NCI-H1436 (cell line): ENCODE measurements around the gene CLVS2.

ENCODE experiments used
- DNase-seq: peaks from one replicate; lab custom pipeline; 2025; lab: John Stamatoyannopoulos, UW

The CLVS2 gene

GRCh38 chr6:122995921-122996793 lies at the start of gene CLVS2:
CLVS2 (plus strand) TSS chr6:122996235; CDS start chr6:122997778, 1,543 bp downstream.
- DNase-seq: peak; percentile 83

- peak; percentile 11 for DNase-seq
These were observed 48.7 kb upstream of the CLVS2 start for GRCh38 chr6:122947355-122947754.

- DNase-seq: no peak
These were observed 42.3 kb upstream of the CLVS2 start for GRCh38 chr6:122953766-122954165.

- no peak for DNase-seq
These were observed 39.7 kb upstream of the CLVS2 start for GRCh38 chr6:122956376-122956775.

GRCh38 chr6:122962000-122962624 lies 33.9 kb upstream of the CLVS2 start:
- no peak for DNase-seq

GRCh38 chr6:122969999-122970533 lies 26.0 kb upstream of the CLVS2 start:
- DNase-seq: no peak

GRCh38 chr6:122977180-122977579 lies 18.9 kb upstream of the CLVS2 start:
- no peak for DNase-seq

GRCh38 chr6:122984393-122984792 lies 11.6 kb upstream of the CLVS2 start:
- no peak for DNase-seq

GRCh38 chr6:122994256-122994655 lies 1.8 kb upstream of the CLVS2 start:
- no peak for DNase-seq

- peak; percentile 20 for DNase-seq
These were observed 915 bp downstream of the CLVS2 start for GRCh38 chr6:122996794-122997505.

- no peak for DNase-seq
These were observed 1.6 kb downstream of the CLVS2 start for GRCh38 chr6:122997541-122998150.

- no peak for DNase-seq
These were observed 2.5 kb downstream of the CLVS2 start for GRCh38 chr6:122998403-122998975.

GRCh38 chr6:123000244-123000770 lies 4.3 kb downstream of the CLVS2 start:
- DNase-seq: no peak

GRCh38 chr6:123001540-123001939 lies 5.5 kb downstream of the CLVS2 start:
- DNase-seq: no peak

GRCh38 chr6:123007885-123008284 lies 11.8 kb downstream of the CLVS2 start:
- DNase-seq: no peak

- DNase-seq: no peak
These were observed 13.0 kb downstream of the CLVS2 start for GRCh38 chr6:123009059-123009458.

- no peak for DNase-seq
These were observed 18.8 kb downstream of the CLVS2 start for GRCh38 chr6:123014835-123015234.

GRCh38 chr6:123016431-123017103 lies 20.5 kb downstream of the CLVS2 start:
- DNase-seq: peak; percentile 2

GRCh38 chr6:123017104-123017682 lies 21.2 kb downstream of the CLVS2 start:
- no peak for DNase-seq

GRCh38 chr6:123022975-123023374 lies 26.9 kb downstream of the CLVS2 start:
- no peak for DNase-seq
